ENCODE measurements around the gene TAS2R9. TPM values are rescaled to one million over a fixed set of nuclear protein-coding genes. Genes with fewer than 3 reads are reported as not detected.
A peak's percentile ranks its signal among the peaks of the same experiment; 100 is the strongest.

Gene TAS2R9
- total RNA-seq, 1 donor from 2014 or later, result not detected

DNA sequence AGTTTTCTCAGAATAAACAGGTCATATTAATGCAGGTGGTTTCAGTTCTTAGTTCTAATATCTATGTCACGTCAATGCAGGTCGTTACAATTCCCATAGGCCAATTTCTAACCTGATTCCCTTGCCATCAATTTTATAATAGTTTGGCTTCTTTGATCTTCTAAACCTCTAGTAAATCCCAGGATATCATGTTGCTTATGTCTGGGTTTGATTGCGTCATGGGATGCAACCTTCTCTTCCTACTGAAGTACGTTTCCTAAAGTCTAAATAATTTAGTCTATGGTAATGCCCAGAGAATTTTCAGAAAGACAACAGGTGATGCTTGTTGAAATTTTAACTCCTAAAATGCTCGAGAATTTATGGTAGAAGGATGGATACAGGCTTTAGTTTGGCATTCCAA is 26.7 kb downstream of the TAS2R9 start:
- no peaks in the 10 kb centered on the region for H3K9me3 ChIP-seq
- DNase-seq (no peak), ATAC-seq (no peak)
- no peaks in the 10 kb centered on the region for H3K27me3 ChIP-seq
- H3K27ac ChIP-seq, result no peak overlapping the region
- no peaks in the 10 kb centered on the region for H3K36me3 ChIP-seq
- no peaks in the 10 kb centered on the region for H3K4me1 ChIP-seq
- intact Hi-C loops (cut with DNase I), result no loop called here
- TF ChIP-seq, protein P1, sequence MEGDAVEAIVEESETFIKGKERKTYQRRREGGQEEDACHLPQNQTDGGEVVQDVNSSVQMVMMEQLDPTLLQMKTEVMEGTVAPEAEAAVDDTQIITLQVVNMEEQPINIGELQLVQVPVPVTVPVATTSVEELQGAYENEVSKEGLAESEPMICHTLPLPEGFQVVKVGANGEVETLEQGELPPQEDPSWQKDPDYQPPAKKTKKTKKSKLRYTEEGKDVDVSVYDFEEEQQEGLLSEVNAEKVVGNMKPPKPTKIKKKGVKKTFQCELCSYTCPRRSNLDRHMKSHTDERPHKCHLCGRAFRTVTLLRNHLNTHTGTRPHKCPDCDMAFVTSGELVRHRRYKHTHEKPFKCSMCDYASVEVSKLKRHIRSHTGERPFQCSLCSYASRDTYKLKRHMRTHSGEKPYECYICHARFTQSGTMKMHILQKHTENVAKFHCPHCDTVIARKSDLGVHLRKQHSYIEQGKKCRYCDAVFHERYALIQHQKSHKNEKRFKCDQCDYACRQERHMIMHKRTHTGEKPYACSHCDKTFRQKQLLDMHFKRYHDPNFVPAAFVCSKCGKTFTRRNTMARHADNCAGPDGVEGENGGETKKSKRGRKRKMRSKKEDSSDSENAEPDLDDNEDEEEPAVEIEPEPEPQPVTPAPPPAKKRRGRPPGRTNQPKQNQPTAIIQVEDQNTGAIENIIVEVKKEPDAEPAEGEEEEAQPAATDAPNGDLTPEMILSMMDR (IDR thresholded peaks at IDR 0.05), result no peak
- H3K4me3 ChIP-seq, result no peak overlapping the region

DNA sequence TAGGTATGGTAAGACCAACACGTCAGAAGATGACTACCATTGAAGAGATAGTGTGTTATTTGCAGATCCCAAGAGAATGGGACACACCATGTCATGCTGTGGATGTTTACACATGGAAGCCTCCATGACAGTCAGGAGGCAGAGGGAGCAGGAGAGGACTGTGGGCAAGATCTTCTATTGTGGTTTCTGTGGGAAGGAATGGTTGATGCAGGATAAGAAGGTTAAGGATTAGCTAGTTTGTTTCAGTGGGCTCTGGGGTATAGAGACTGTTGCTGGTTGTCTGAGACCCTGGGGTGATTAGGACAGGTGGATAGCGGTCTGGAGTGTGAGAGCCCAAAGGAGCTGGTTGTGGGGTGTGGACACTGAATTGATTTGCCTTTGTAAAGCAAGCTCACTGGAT is 30.9 kb downstream of the TAS2R9 start:
- no peak for ATAC-seq
- H3K27ac ChIP-seq, result no peak overlapping the region
- no peak overlapping the region for H3K4me3 ChIP-seq
- TF ChIP-seq, protein P1 (IDR thresholded peaks at IDR 0.05), result no peak
- no peak for DNase-seq
- no peaks in the 10 kb centered on the region for H3K36me3 ChIP-seq
- H3K27me3 ChIP-seq, result no peaks in the 10 kb centered on the region
- intact Hi-C loops (cut with DNase I), result no loop called here
- H3K9me3 ChIP-seq, result no peaks in the 10 kb centered on the region
- no peaks in the 10 kb centered on the region for H3K4me1 ChIP-seq

- no peak overlapping the region for H3K27ac ChIP-seq
- no peaks in the 10 kb centered on the region for H3K36me3 ChIP-seq
- H3K4me1 ChIP-seq, result no peaks in the 10 kb centered on the region
- no peak for DNase-seq
- no peak overlapping the region for H3K4me3 ChIP-seq
- no peaks in the 10 kb centered on the region for H3K9me3 ChIP-seq
- peak; percentile 48 for ATAC-seq
- intact Hi-C loops (cut with DNase I), result no loop called here
- peaks cover 19% of the 10 kb centered on the region for H3K27me3 ChIP-seq
- TF ChIP-seq, protein P1 (IDR thresholded peaks at IDR 0.05), result peak; percentile 65
Observed at GRCh38 chr12:10771132-10771733, 38.7 kb downstream of the TAS2R9 start.

DNA sequence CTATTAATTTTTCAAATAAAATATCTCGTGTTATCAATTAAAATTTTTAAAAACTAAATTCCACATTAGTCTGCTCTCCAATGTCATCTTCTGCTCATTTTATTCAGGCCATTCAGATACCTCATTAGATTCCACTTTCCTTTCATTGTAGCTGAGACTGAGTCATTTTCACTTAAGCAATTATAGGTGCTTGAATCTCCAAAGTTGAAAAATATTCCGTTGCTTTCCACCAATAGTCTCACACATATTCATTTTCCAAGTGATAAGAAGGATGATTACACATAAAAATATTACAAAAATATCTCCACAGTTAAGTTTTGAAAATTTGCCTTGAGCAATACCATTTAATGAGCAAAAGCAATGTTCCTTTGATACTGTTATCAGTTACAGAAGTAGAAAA is 50.3 kb downstream of the TAS2R9 start:
- DNase-seq (no peak), ATAC-seq (no peak)
- no peaks in the 10 kb centered on the region for H3K27me3 ChIP-seq
- H3K4me1 ChIP-seq, result no peaks in the 10 kb centered on the region
- H3K36me3 ChIP-seq, result no peaks in the 10 kb centered on the region
- TF ChIP-seq, protein P1 (IDR thresholded peaks at IDR 0.05), result no peak
- intact Hi-C loops (cut with DNase I), result loop anchor here (10.0 kb wide), 1 partner anchor 725 kb away; no protein-coding TSS in a partner anchor
- H3K4me3 ChIP-seq, result no peak overlapping the region
- no peaks in the 10 kb centered on the region for H3K9me3 ChIP-seq
- H3K27ac ChIP-seq, result no peak overlapping the region

Other genes starting within 250 kb of the TAS2R9 start
- gene MAGOHB, start 196.6 kb downstream of the TAS2R9 start, total RNA-seq, result 21.3 TPM
- gene STYK1, start 136.1 kb downstream of the TAS2R9 start, total RNA-seq, result 0.93 TPM
- 292 TPM for gene YBX3, start 86.8 kb downstream of the TAS2R9 start, total RNA-seq
- gene TAS2R7, start 7.5 kb downstream of the TAS2R9 start, total RNA-seq, result not detected
- not detected for gene TAS2R8, start 2.9 kb downstream of the TAS2R9 start, total RNA-seq
- not detected for gene TAS2R10, start 16.2 kb upstream of the TAS2R9 start, total RNA-seq
- gene PRR4, start 39.3 kb upstream of the TAS2R9 start, total RNA-seq, result 1.7 TPM
- 7.8 TPM for gene PRH1, start 74.1 kb upstream of the TAS2R9 start, total RNA-seq
- gene TAS2R13, start 99.4 kb upstream of the TAS2R9 start, total RNA-seq, result 1.3 TPM
- gene PRH2, start 119.1 kb upstream of the TAS2R9 start, total RNA-seq, result not detected
- gene TAS2R14, start 129.1 kb upstream of the TAS2R9 start, total RNA-seq, result 2.5 TPM
- 0.55 TPM for gene TAS2R50, start 176.7 kb upstream of the TAS2R9 start, total RNA-seq
- 1.2 TPM for gene TAS2R20, start 188.1 kb upstream of the TAS2R9 start, total RNA-seq
- 3.2 TPM for gene TAS2R19, start 212.5 kb upstream of the TAS2R9 start, total RNA-seq
- 3.0 TPM for gene TAS2R31, start 221.2 kb upstream of the TAS2R9 start, total RNA-seq

Measured in upper lobe of right lung (tissue), 1 donor.